SK-N-SH (cell line): ENCODE data around the gene SLC12A5. TPM values are rescaled to one million over a fixed set of nuclear protein-coding genes. Genes with fewer than 3 reads are reported as not detected.

Experiments used
- CTCF ChIA-PET: fragments of 300-600, 350-600 bp; formaldehyde crosslinking; extraction: SDS; loops from one replicate; lab custom pipeline; 2021; lab: Yijun Ruan, JAX
- POLR2A ChIA-PET: fragments of 350-600 bp; sonication (Branson Sonifier 250); formaldehyde crosslinking; extraction: SDS; loops from one replicate; lab custom pipeline; 2020; ENCODE audit warnings: antibody characterized with exemption, inconsistent platforms; lab: Yijun Ruan, JAX
- DNase-seq: peaks from one replicate; pipeline ENCODE4 v3.0.0; 2012
- H2AFZ ChIP-seq: fragments of 200-600 bp; sonication (generic); 2 replicates; pipeline ENCODE4 v1.8.1; 2016; ENCODE audit warnings: antibody characterized with exemption, mild to moderate bottlenecking, low read depth
- H3F3A ChIP-seq: fragments of 200-600 bp; sonication (generic); replicated peaks from 2 replicates; pipeline ENCODE3; 2016; ENCODE audit warnings: antibody characterized with exemption, mild to moderate bottlenecking; ENCODE audit not compliant: insufficient read depth
- H3K27ac ChIP-seq, 2 experiments: fragments of 200-500 bp in 1 of 2; fragments of 200-600 bp in 1 of 2; sonication (Bioruptor generic) in 1 of 2; sonication (generic), shearing (Covaris generic) in 1 of 2; 2 replicates each; pipeline versions ENCODE4 v1.5.1 to v1.6.1; 2014 to 2016; ENCODE audit warnings: low read depth in 2 of 2, inconsistent platforms in 1 of 2, low read length in 1 of 2, mild to moderate bottlenecking in 1 of 2, mixed read lengths in 1 of 2
- H3K27me3 ChIP-seq: fragments of 200-600 bp; sonication (generic), shearing (Covaris generic); 2 replicates; pipeline ENCODE4 v1.6.1; 2016; ENCODE audit warnings: mixed run types; ENCODE audit not compliant: insufficient read depth
- H3K36me3 ChIP-seq, 2 experiments: fragments of 200-500 bp in 1 of 2; fragments of 200-600 bp in 1 of 2; sonication (Bioruptor generic) in 1 of 2; sonication (generic) in 1 of 2; replicated peaks in 1 of 2; 2 replicates each; pipeline versions ENCODE3 to v1.5.1; 2014 to 2016; ENCODE audit warnings: low read length in 1 of 2, mild to moderate bottlenecking in 1 of 2; ENCODE audit not compliant: insufficient read depth in 2 of 2, control insufficient read depth in 1 of 2
- H3K4me1 ChIP-seq, 2 experiments: fragments of 200-500 bp in 1 of 2; fragments of 200-600 bp in 1 of 2; sonication (Bioruptor generic) in 1 of 2; sonication (generic), shearing (Covaris generic) in 1 of 2; 2 replicates each; pipeline versions ENCODE4 v1.5.1 to v1.6.1; 2014 to 2016; ENCODE audit warnings: low read depth in 1 of 2, low read length in 1 of 2, mixed run types in 1 of 2; ENCODE audit not compliant: insufficient read depth in 2 of 2, control insufficient read depth in 1 of 2
- H3K4me2 ChIP-seq: fragments of 200-600 bp; sonication (generic), shearing (Covaris generic); 2 replicates; pipeline ENCODE4 v1.6.1; 2017; ENCODE audit warnings: mixed run types
- H3K4me3 ChIP-seq, 2 experiments: fragments of 200-500 bp in 1 of 2; fragments of 200-600 bp in 1 of 2; sonication (Bioruptor generic) in 1 of 2; sonication (generic), shearing (Covaris generic) in 1 of 2; 2 replicates each; pipeline versions ENCODE4 v1.5.1 to v1.8.1; 2014 to 2016; ENCODE audit warnings: low read depth in 2 of 2, inconsistent platforms in 1 of 2, low read length in 1 of 2, mild to moderate bottlenecking in 1 of 2, mixed read lengths in 1 of 2, moderate library complexity in 1 of 2
- H3K79me2 ChIP-seq: fragments of 200-600 bp; sonication (generic); 2 replicates; pipeline ENCODE4 v1.8.1; 2017; ENCODE audit warnings: mild to moderate bottlenecking; ENCODE audit not compliant: insufficient read depth
- H3K9ac ChIP-seq: fragments of 200-600 bp; sonication (generic); 2 replicates; pipeline ENCODE4 v1.6.1; 2017; ENCODE audit warnings: mixed run types
- H3K9me2 ChIP-seq: fragments of 200-600 bp; sonication (generic); 2 replicates; pipeline ENCODE4 v1.6.1; 2017; ENCODE audit warnings: mixed run types
- H3K9me3 ChIP-seq: fragments of 200-600 bp; sonication (generic); 2 replicates; pipeline ENCODE4 v1.6.1; 2017; ENCODE audit warnings: mixed run types, mild to moderate bottlenecking, moderate library complexity
- H4K20me1 ChIP-seq: fragments of 200-600 bp; sonication (generic); 2 replicates; pipeline ENCODE4 v1.6.1; 2017; ENCODE audit warnings: mild to moderate bottlenecking, mixed run types; ENCODE audit not compliant: insufficient read depth
- FOSL2 ChIP-seq: IDR thresholded peaks from 2 replicates; pipeline ENCODE4 v1.4.0; 2012; ENCODE audit warnings: low read depth, mild to moderate bottlenecking, moderate library complexity, borderline replicate concordance
- FOXJ3 ChIP-seq: sonication (generic); formaldehyde crosslinking; IDR thresholded peaks from 2 replicates; pipeline ENCODE4 v1.5.1; 2020; ENCODE audit warnings: mild to moderate bottlenecking, missing genetic modification reagents
- FOXM1 ChIP-seq: IDR thresholded peaks from 2 replicates; pipeline ENCODE4 v1.4.0; 2012; ENCODE audit warnings: low read depth, mild to moderate bottlenecking
- MEF2A ChIP-seq: IDR thresholded peaks from 2 replicates; pipeline ENCODE4 v1.4.0; 2012; ENCODE audit warnings: low read depth, borderline replicate concordance
- NFIC ChIP-seq: IDR thresholded peaks from 2 replicates; pipeline ENCODE4 v1.4.0; 2012; ENCODE audit warnings: borderline replicate concordance
- POLR2AphosphoS5 ChIP-seq: IDR thresholded peaks from 2 replicates; pipeline ENCODE4 v1.6.1; 2012; ENCODE audit warnings: low read depth, low read length
- RAD21 ChIP-seq: IDR thresholded peaks from 2 replicates; pipeline ENCODE4 v1.6.1; 2012; ENCODE audit warnings: mild to moderate bottlenecking, low read length
- REST ChIP-seq: IDR thresholded peaks from 2 replicates; pipeline ENCODE4 v1.6.1; 2012; ENCODE audit warnings: mild to moderate bottlenecking, low read depth, low read length, moderate library complexity
- RFX5 ChIP-seq: IDR thresholded peaks from 2 replicates; pipeline ENCODE4 v1.6.1; 2012; ENCODE audit warnings: mild to moderate bottlenecking, improper control_type of control experiment, low read length
- RXRA ChIP-seq: IDR thresholded peaks from 2 replicates; pipeline ENCODE4 v1.4.0; 2012; ENCODE audit warnings: low read depth, mild to moderate bottlenecking, borderline replicate concordance
- SMC3 ChIP-seq: IDR thresholded peaks from 2 replicates; pipeline ENCODE4 v1.6.1; 2012; ENCODE audit warnings: low read depth, low read length, improper control_type of control experiment
- TAF1 ChIP-seq: IDR thresholded peaks from 2 replicates; pipeline ENCODE4 v1.6.1; 2012; ENCODE audit warnings: low read depth, mild to moderate bottlenecking, low read length, moderate library complexity, borderline replicate concordance
- TCF12 ChIP-seq: IDR thresholded peaks from 2 replicates; pipeline ENCODE4 v1.4.0; 2012
- USF1 ChIP-seq: IDR thresholded peaks from 2 replicates; pipeline ENCODE4 v1.4.0; 2012; ENCODE audit warnings: low read depth, borderline replicate concordance
- USF2 ChIP-seq: fragments of 150-350 bp; IDR thresholded peaks from 2 replicates; pipeline ENCODE4 v1.6.1; 2017; ENCODE audit warnings: antibody characterized with exemption, low read length, low read depth, borderline replicate concordance
- YY1 ChIP-seq: IDR thresholded peaks from 2 replicates; pipeline ENCODE4 v1.4.0; 2012; ENCODE audit warnings: low read depth, mild to moderate bottlenecking
- ZBTB33 ChIP-seq: IDR thresholded peaks from 2 replicates; pipeline ENCODE4 v1.4.0; 2012; ENCODE audit warnings: low read depth, borderline replicate concordance
- WGBS: methylation state at CpG from one replicate; pipeline ENCODE4 v1.1.6; 2017; ENCODE audit warnings: low lambda C conversion rate; 5-methylcytosine and 5-hydroxymethylcytosine counted together
- polyA plus RNA-seq, 3 experiments: library from polyadenylated mRNA; depleted of rRNA; stranded (reverse); fragments of >200 nt; gene quantifications; 2 replicates each; pipeline ENCODE4 v1.2.3, GENCODE V29; 2012
- TF ChIP-seq, protein P1 (sequence below): IDR thresholded peaks from 2 replicates; pipeline ENCODE4 v1.4.0; 2012; ENCODE audit warnings: low read depth

SLC12A5 gene
- polyA plus RNA-seq, 1 of the 3 experiments (the other 2 are of a cell fraction): 19.9 TPM

DNA sequence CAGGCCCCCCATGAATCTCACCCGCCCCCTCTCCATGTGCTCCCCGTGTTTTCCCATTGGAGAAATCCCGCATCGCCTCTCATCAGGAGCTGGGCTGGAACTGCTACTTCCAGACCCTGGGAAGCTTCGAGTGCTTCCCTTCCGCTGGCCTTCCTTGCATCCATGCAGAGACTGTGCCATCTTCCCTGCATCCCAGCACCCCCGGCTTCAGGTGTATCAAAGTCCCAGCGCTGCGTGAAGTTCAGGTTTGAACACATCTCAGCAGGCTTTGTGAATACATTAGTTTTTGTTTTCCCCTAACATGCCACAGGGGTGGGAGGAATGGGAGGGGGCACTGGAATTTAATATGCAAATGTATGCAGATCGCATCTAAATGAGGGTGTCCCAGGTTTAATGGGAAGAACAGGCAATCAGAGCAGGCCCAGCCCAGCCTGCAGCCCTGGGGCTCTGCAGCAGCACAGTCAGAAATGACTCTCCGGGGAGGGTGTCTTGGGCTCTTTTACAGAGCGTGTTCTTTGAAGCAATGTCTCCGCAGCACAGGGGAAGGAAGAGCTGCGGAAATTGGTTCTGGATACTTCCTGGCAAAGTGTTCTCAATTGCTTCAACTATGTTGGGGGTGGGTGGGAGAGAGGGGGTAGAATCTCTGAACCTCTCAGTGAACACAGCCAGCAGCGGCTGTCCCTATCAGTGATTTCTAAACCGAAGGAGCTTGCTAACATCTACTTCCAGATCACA, 28.6 kb upstream of the SLC12A5 start (continued):
- TF ChIP-seq REST: no peak
- TF ChIP-seq, all 33 proteins: peak for 0

DNA sequence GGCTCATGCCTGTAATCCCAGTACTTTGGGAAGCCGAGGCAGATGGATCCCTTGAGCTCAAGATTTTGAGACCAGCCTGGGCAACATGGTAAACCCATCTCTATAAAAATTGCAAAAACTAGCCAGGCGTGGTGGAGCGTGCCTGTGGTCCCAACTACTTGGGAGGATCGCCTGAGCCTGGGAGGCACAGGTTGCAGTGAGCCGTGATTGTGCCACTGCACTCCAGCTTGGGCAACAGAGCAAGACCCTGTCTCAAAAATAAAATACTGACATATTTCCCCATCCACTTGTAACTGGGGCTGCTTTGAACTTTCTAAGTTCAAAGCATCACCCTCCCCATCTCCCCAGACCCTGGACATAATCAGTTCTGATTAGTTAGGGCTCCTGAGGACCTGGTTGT, 27.5 kb upstream of the SLC12A5 start:
- 68% methylated on average over 5 of the region's 5 CpGs for WGBS
- POLR2A ChIA-PET: no interaction called here

More for the DNA sequence above, 27.5 kb upstream of the SLC12A5 start:
- peaks cover 0 to 6% of the 10 kb centered on the region in 2 experiments; a peak in 1 of 4 replicates for H3K4me1 ChIP-seq
- no peaks in the 10 kb centered on the region for H3K9me3 ChIP-seq
- no peak overlapping the region for H3K9ac ChIP-seq
- no peaks in the 10 kb centered on the region for H3K79me2 ChIP-seq
- H3K9me2 ChIP-seq: no peaks in the 10 kb centered on the region
- H4K20me1 ChIP-seq: no peaks in the 10 kb centered on the region
- H2AFZ ChIP-seq: no peak overlapping the region
- no peak for TF ChIP-seq TCF12
- no peak for TF ChIP-seq USF2
- no peak for TF ChIP-seq RXRA
- TF ChIP-seq RFX5: no peak
- TF ChIP-seq TAF1: no peak
- TF ChIP-seq RAD21: no peak
- TF ChIP-seq YY1: no peak
- TF ChIP-seq USF1: no peak
- TF ChIP-seq ZBTB33: no peak
- TF ChIP-seq NFIC: no peak
- TF ChIP-seq SMC3: no peak
- TF ChIP-seq FOSL2: no peak
- TF ChIP-seq MEF2A: no peak
- TF ChIP-seq, protein P1, sequence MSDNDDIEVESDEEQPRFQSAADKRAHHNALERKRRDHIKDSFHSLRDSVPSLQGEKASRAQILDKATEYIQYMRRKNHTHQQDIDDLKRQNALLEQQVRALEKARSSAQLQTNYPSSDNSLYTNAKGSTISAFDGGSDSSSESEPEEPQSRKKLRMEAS: no peak
- no peak for TF ChIP-seq REST
- TF ChIP-seq FOXJ3 (CRISPR knock-in tag): no peak
- no peak for TF ChIP-seq FOXM1
- TF ChIP-seq POLR2AphosphoS5: no peak
- H3K4me3 ChIP-seq: no peak overlapping the region
- no peak for DNase-seq
- no peaks in the 10 kb centered on the region for H3F3A ChIP-seq
- CTCF ChIA-PET: interaction anchor here (1.6 to 10.1 kb wide), 5 partner anchors 12 to 127 kb away, joined by 4 to 61 read pairs (median 5); no protein-coding TSS in a partner anchor
- H3K4me2 ChIP-seq: no peak overlapping the region
- no peaks in the 10 kb centered on the region for H3K36me3 ChIP-seq
- H3K27ac ChIP-seq: no peak overlapping the region
- H3K27me3 ChIP-seq: no peaks in the 10 kb centered on the region
